GM21528 (cell line): ENCODE data around the gene VANGL2.

Experiments
- ATAC-seq: cut with Tn5 transposase; IDR thresholded peaks from one replicate; pipeline ENCODE4 v1.9.1; 2021; ENCODE audit warnings: mild to moderate bottlenecking, moderate library complexity; ENCODE audit not compliant: unreplicated experiment, low FRiP score

The VANGL2 gene

DNA sequence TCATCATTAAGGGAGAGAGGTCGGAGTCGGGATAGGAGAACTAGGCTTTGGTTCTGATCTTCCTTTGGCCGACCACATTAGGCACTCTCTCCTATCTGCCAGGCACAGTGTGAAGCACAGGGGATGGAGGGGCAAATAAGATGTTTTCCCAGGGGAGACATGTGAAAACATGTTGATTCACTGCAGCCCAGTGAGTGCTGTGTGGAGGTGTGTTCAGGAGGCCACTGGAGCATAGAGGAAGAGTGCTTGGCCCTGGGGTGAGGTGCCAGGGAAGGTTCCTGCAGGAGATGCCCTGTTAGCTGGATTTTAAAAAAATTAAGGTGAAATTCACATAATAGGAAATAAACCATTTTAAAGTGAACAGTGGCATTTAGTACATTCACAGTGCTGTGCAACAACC is 3.7 kb downstream of the VANGL2 start:
- no peak for ATAC-seq

DNA sequence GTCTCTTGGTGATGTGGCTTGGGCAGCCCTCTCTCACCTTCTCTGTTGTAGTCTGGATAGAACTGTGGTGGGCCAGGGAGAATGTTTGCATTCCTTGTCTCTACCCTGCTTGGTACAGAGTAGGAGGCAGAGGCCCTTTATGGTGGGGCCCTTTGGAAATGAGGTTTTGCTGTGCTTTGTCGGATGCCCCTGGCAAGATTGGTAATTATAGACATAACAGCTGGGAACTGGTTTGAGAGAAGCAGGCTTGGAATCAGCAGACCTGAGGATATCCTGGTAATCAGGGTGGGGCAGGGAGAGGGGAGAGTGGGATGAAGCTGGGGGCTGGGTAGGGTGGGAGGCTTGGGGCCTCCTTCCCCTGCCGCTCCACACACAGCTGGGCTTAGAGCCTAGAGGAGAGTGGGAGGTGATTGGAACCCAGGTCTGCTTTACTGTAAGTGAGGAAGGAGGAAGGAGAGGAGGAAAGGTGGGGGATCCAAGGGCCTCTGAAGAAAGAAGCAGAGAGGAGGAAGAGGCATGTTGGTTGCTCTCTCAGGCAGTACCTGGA is 5.0 kb downstream of the VANGL2 start:
- ATAC-seq: no peak

DNA sequence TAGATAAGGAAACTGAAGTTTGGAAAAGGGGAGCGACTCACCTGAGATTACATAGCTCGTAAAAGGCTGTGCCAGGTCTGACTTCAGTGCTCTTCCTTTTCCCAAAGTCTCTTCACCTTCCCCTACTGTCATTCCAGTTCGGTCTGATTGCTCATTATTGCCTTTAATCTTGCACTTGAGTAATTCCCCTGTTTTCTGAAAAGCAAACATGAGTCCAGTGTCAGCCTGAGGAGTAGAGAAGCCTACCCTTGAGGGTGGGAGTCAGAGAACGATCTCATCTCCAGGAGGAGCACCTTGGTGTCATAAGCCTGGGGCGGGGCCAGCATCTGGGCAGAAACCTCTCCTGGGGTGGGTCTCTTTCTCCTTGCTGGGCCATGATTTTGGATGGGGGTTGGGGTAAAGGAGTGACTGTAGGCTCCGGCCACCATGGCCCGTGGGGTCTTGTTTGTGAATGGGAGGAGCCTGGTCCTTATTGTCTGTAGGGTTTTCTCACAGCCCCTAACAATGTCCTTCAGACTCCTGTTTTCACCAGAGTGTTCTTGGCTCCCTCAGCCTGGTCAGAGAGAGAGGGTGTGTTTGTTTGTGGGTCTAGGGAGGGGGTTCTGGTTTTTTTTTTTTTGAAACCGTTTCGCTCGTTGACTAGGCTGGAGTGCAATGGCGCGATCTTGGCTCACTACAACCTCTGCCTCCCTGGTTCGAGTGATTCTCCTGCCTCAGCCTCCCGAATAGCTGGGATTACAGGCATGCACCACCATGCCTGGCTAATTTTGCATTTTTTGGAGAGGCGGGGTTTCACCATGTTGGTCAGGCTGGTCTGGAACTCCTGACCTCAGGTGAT is 6.0 kb downstream of the VANGL2 start:
- ATAC-seq: no peak

DNA sequence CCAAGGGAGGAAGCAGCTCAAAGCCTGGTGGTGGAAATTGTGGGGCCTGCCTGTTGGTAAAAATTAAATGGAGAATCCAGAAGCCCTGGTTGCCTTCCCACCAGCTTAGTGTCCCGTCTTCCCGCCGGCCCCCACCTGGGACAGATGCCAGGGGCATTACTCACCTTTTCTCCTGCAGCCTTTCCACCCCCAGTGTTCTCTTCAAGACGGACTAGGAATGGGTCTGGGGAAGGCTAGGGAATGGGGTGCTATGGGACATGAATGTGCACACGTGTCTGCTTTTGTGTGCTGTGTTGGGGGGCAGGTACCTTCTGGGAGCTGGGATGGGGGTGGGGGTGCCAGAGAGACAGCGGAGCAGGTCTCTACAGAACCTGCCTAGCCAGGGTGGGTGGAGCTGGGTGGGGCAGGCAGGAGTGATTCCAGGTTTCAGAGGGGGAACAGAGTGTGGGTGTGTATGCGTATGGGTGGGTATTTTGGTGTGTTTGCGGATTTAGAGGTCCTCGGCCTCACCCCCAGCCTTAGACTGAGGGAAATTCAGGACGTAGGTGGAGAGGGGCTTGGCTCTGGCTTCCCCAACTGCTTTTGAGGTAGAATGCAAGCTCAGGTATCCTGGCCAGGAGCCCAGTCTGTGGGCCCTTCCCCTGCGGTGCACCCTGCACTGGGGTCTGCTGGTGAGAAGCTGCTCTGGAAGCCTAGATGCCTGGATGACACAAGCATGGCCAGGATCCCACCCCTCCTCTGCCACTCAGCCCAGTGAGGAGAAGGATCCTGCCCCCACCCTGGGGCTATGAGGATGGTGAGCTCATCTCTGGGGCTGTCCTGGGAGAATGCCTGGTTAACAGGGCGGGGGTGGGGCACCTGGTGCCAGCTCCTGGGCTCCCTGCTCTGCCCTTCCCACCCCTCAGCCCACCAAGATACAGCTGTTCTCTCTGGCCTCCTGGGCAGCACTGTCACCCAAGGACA is 7.8 kb downstream of the VANGL2 start:
- no peak for ATAC-seq

DNA sequence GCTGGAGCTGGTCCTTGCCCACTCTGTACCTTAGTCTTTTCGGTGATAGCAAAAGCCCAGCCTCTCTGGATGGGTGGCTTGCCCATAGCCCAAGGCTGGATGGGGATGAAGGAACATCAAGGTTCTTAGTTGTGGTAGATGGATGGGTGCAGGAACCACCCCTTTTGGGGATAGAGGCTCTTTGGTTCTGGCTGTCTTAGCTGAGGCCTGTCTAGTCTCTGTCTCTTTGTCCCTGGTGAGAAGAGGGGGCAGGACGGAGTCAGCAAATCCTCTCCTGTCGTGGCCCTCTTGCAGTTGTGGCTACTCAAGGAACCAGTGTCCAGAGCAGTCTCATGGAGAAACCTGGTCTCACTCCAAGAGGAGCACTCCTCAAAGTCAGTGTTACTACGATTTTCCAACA is 8.5 kb downstream of the VANGL2 start:
- no peak for ATAC-seq

DNA sequence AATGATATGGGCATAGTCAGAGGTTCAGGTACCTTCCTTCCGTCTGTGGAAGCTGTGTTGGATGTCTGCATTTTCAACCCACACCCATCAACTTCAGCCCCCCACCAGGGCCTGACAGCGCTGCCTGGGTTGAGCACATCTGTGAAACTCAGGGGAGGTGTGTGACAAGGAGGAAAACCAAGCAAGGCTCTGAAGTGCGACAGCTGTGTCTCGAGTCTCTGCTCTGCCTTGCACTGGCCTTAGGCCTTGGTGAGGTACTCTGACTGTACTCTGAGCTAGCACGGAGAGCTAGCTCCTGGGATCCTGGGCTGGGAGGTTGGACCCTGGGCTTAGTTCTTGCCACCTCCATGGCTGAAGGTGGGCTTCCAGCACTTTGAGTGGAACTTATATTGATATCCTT is 9.1 kb downstream of the VANGL2 start:
- ATAC-seq: no peak

DNA sequence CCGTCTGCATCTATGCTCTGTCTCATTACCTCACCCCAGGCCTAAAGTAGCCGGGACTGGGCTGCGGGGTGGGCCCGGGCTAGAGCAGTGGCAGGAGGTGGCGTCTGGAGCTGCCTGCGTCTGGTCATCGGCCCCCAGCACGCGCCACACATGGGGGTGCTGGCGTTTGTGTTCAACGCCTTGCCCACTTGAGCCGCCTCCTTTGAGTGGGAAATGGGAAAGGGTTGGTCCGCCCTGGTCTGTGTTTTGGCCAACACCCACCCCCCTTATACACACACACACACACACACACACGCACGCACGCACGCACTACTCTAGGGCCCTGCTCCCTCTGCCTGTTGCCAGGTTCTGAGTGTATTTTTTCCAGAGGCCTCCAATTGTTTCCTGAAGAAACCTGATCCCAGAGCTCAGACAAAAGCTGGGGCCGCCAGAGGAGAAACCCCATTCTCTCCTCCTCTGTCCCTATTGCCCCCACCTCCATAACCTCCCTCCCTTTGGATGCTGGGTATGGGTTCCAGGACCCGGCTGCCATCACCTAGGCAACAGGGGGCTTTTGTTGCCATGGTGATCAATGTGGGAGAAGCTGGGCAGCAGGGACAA is 10.1 kb downstream of the VANGL2 start:
- ATAC-seq: no peak

DNA sequence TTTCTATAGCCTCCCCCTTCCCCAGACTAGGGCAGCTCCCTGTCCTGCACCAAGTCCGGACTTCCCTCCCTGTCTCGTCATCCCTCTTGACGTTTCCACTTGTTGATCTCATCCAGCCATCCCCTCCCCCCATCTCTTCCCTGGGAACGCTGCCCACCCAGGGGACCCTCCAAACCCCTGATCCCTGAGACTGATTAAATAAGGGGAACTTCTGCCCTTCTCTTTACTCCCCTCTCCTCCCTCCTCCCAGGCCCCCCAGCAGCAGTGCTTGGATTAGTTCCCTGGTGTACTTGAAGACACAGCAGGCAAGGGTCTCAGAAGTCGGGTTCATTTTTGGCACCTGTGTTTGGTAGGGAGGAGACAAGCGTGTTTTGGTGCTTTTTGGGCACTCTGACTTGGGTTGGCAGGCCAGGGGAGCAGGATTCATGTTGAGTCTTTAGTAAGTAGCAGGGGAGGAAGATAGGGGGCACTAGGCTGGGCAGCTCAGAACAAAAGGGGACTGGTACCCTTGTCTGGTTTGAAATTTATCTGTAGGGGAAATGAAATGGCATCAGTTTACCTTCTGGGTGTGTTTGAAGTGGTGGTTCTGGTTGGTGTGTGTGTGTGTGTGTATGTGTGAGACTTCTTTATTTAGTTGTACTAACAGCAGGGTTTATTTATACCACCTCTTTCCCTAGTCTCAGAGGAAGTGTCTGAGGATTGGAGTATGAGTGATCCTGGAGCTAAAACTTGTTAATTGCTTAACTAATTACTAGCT is 11.1 kb downstream of the VANGL2 start:
- ATAC-seq: no peak

DNA sequence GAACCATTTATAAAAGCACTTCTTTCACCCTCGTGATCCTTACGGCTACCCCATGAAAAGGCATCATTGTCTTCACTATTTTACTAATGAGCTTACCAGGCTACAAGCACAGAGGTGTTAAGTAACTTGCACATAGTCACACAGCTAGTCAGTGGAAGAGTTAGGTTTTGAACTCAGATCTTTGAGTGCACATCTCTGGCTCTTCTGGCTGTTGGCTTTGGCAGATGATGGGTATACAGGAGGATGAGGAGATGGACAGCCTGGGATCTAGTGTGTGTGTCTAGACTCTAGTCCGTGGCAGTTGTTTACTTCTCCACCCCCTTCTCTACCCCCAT is 11.6 kb downstream of the VANGL2 start:
- no peak for ATAC-seq

DNA sequence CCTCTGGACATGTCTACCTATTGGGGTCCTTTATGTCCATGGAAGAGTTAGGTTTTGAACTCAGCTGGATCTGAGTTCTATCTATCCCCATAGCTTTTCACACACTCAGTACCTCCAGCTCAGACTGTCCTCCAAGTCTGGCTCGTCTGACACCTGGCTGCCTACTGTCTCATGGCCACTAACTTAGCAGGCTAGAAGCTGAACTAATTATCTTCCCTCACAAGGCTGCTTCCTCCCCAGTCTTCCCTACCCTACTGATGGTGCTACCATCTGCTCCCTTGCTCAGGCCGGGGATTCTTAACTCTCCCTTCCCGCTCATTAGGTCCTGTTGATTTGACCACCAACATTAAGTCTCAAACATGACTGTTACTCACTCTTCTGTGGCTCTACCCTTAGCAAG is 13.4 kb downstream of the VANGL2 start:
- ATAC-seq: no peak

DNA sequence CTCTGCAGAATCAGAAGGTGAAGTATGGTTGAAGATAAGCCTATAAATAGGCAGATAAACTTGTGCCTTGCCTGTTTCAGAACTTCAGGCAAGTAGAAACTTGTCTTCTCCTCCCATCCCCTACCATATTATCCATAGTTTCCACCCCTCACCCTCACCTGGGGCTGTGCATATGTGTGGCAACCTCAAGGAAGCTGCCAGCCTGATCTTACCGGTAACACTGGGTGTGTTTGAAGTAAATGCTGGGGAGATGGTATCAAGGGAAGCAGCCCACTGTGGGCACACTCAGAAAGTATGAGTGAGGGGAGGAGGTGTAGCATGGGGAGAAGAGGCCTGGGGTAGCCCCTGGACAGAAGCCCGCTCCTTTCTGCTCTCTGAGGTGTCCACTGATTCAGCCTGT is 14.5 kb downstream of the VANGL2 start:
- ATAC-seq: no peak

DNA sequence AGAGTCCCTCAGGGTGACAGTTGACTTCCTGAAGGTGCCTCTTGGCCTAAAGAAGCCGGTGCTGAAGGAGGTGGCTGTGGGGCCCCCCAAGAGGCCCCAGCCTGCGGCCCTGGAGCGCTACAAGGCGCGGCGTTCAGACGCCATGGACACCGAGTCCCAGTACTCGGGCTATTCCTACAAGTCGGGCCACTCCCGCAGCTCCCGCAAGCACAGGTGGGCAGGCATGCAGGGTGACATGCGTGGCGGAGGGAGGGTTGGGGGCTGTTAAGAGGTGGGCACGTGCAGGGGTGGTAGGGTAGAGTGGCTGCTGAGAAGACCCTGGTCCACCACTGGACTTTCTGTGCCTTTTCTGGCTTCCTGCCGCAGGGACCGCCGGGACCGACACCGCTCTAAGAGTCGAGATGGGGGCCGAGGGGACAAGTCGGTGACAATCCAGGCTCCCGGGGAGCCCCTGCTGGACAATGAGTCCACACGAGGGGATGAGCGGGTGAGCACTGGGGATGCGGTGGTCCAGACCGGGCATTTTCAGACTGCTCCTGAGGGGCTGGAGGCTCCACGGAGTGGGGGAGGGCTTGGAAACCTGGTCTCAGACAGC is 15.4 kb downstream of the VANGL2 start:
- no peak for ATAC-seq

DNA sequence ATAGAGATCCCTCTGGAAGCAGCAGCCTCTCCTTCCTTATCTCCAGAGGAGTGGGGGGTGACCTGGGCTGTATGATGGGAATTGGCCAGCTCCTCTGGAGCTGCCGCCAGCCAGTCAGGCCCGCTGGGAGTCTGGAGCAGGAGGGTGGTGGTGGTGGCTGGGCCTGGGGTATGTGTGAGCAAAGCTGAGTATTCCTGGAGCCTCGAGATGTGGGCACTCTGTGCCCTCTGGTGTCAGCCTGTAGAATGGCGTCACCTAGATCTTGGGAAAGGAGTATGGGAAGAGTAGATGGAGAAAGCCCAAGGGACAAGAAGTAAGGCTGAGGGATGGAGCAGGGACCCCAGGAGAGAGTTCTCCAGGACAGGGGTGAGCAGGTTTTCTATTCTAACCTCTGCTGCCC is 16.0 kb downstream of the VANGL2 start:
- no peak for ATAC-seq

DNA sequence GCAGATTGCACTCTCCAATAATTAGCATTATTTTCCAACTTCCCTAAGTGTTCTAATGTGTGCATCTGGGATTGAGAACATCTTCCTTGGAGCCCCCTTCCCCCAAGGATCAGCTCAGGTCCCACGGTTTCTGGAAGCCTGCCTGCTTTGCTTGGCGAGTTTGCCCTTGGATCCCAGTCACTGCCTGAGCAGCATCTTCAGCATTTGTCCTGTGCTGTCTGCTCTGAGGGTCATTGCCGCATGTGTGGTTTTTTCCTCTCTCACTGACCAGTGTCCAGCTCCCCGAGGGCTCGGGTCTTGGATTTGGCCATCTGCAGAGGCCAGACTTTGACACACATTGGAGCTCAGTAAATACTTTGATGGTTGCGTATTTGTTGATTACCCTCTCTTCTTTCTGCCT is 18.1 kb downstream of the VANGL2 start:
- ATAC-seq: no peak

DNA sequence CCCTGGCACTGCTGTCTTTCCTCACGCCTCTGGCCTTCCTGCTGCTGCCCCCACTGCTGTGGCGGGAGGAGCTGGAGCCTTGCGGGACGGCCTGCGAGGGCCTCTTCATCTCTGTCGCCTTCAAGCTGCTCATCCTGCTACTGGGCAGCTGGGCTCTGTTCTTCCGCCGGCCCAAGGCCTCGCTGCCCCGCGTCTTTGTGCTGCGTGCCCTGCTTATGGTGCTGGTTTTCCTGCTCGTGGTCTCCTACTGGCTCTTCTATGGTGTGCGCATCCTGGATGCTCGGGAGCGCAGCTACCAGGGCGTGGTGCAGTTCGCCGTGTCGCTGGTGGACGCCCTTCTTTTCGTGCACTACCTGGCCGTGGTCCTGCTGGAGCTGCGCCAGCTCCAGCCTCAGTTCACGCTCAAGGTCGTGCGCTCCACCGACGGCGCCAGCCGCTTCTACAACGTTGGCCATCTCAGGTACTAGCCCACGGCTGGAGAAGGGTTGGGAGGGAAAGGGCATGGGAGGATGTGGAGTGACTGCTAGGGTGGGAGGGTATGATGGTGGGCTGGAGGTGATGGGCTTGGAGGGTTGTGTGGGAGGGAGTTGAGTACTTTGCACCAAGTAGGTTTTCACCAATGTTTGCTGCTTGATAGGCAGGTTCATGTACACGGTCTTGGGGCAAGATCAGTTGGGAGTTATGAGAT is 18.9 kb downstream of the VANGL2 start:
- no peak for ATAC-seq

DNA sequence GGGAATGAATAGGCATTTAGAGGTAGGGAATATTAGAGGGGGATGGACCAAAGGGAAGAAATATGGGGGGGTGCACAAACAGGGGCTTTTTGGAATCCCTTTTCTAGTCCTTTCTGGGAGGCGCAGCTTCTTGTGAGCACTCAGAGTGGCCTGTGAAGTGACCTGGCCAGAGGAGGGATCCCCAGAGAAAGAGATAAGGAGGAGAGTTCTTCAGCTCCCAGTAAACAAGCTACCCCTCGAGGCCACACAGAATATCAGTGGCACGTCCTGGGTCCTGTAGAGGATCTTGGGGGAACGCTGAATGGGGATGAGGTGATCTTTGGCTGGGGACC is 19.4 kb downstream of the VANGL2 start:
- ATAC-seq: no peak

DNA sequence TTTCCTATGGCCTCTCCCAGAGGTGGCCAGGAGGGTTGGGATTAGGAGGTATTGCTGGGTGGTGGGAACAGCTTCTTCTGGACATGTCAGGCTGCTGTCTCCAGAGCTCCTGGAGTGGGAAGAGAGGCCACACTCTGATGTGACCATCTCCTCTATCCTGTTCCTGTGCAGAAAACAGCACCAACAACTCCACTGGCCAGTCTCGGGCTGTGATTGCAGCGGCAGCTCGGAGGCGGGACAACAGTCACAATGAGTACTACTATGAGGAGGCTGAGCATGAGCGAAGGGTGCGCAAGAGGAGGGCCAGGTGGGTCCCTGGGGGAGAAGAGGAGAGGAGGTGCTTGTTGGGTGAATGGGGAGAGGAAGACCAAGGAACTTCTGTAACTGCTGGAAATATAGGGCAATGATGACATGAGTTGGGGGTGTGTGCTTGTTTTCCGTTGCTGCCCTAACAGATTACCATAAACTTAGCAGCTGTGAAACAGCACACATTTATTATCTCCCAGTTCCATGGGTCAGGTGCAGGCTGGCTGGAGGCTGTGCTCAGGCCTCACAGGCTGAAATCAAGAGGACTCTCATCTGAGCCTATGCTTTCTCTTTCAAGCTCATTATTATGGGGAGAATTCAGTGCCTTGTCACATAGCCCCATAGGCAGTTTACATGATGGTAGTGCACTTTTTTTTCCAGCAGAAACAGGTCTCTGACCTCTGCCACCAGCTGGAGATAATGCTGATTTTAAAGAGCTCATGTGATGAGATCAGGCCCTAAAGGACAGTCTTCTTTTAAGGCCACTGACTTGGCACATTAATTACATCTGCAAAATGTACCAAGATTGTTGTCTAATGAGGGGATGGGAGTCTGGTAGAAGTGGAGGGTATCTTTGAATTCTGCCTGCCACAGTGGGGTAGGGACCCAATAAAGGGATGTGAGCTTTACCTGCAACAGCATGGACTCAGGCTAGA is 20.8 kb downstream of the VANGL2 start:
- no peak for ATAC-seq

DNA sequence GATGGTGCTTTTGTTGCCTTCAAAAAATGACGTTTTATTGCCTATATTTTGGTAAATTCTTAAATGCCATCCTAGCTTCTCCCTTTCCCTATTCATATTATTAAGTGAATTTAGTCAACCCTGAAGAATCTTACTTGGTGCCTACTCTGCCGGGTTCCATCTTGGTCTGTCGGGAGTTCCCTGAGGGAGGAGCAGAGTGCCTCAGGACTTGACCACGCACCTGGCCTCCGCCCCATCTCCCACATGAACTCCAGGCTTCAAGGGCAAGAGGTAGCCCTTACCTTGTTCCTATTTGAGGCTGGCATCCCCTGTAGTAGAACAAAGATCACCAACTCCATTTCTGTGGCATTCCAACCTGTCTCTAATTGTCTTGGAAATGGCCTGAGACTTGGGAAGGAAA is 21.5 kb downstream of the VANGL2 start:
- ATAC-seq: no peak
